SK-N-SH treated with all-trans-retinoic acid at 6 μM for 48 hours (cell line): ENCODE data around the gene CACNA1C.

ENCODE experiments used
- ATAC-seq: fragments of 200-7000 bp; cut with Tn5 transposase; 3 replicates; pipeline ENCODE4 v1.9.1; 2020; ENCODE audit warnings: mild to moderate bottlenecking, moderate library complexity
- ARNTL ChIP-seq: fragments of 450-650 bp; formaldehyde crosslinking; IDR thresholded peaks from 2 replicates; pipeline ENCODE4 v1.5.0; 2020; ENCODE audit warnings: low read depth, mild to moderate bottlenecking, moderate library complexity, borderline replicate concordance
- BACH2 ChIP-seq: fragments of 250-450 bp; sonication (Bioruptor Pico); IDR thresholded peaks from 2 replicates; pipeline ENCODE4 v1.9.0; 2021; ENCODE audit warnings: mild to moderate bottlenecking, borderline replicate concordance
- CREB5 ChIP-seq: fragments of 250-450 bp; sonication (Bioruptor Pico); IDR thresholded peaks from 2 replicates; pipeline ENCODE4 v1.5.1; 2020; ENCODE audit warnings: low read depth, mild to moderate bottlenecking, moderate library complexity
- CSRNP3 ChIP-seq: fragments of 250-450 bp; sonication (Bioruptor Pico); IDR thresholded peaks from 2 replicates; pipeline ENCODE4 v1.5.1; 2021; ENCODE audit warnings: mild to moderate bottlenecking, moderate library complexity
- GLIS3 ChIP-seq: fragments of 250-450 bp; sonication (Bioruptor Pico); IDR thresholded peaks from 2 replicates; pipeline ENCODE4 v1.5.0; 2020; ENCODE audit warnings: mild to moderate bottlenecking, moderate library complexity
- ISL1 ChIP-seq: fragments of 250-450 bp; sonication (Bioruptor Pico); IDR thresholded peaks from 2 replicates; pipeline ENCODE4 v2.1.2; 2022; ENCODE audit warnings: mild to moderate bottlenecking, moderate library complexity
- OSR1 ChIP-seq: fragments of 250-450 bp; sonication (Bioruptor Pico); IDR thresholded peaks from 2 replicates; pipeline ENCODE4 v1.8.0; 2022; ENCODE audit warnings: moderate library complexity, mild to moderate bottlenecking, inconsistent platforms
- PATZ1 ChIP-seq: fragments of 250-450 bp; sonication (Bioruptor Pico); IDR thresholded peaks from 2 replicates; pipeline ENCODE4 v1.8.0; 2020; ENCODE audit warnings: mild to moderate bottlenecking, moderate library complexity, borderline replicate concordance
- POU6F1 ChIP-seq: fragments of 250-450 bp; sonication (Bioruptor Pico); IDR thresholded peaks from 2 replicates; pipeline ENCODE4 v1.8.0; 2021; ENCODE audit warnings: low read depth, mild to moderate bottlenecking, moderate library complexity, borderline replicate concordance
- RARB ChIP-seq: fragments of 250-450 bp; sonication (Bioruptor Pico); IDR thresholded peaks from 2 replicates; pipeline ENCODE4 v1.8.0; 2021; ENCODE audit warnings: mild to moderate bottlenecking, moderate library complexity
- SNAI2 ChIP-seq: fragments of 250-450 bp; sonication (Bioruptor Pico); IDR thresholded peaks from 2 replicates; pipeline ENCODE4 v1.5.0; 2020; ENCODE audit warnings: mild to moderate bottlenecking, moderate library complexity
- TCF4 ChIP-seq: fragments of 250-450 bp; sonication (Bioruptor Pico); IDR thresholded peaks from 2 replicates; pipeline ENCODE4 v1.8.0; 2021; ENCODE audit warnings: mild to moderate bottlenecking, moderate library complexity, borderline replicate concordance
- TOX ChIP-seq: fragments of 250-450 bp; sonication (Bioruptor Pico); IDR thresholded peaks from 2 replicates; pipeline ENCODE4 v1.8.0; 2021; ENCODE audit warnings: mild to moderate bottlenecking, moderate library complexity, borderline replicate concordance
- TSHZ2 ChIP-seq: fragments of 250-450 bp; sonication (Bioruptor Pico); IDR thresholded peaks from 2 replicates; pipeline ENCODE4 v1.5.0; 2020; ENCODE audit warnings: mild to moderate bottlenecking, moderate library complexity
- ZC3H10 ChIP-seq: fragments of 250-450 bp; sonication (Bioruptor Pico); IDR thresholded peaks from 2 replicates; pipeline ENCODE4 v1.5.1; 2021; ENCODE audit warnings: mild to moderate bottlenecking, moderate library complexity
- ZFP3 ChIP-seq: fragments of 250-450 bp; sonication (Bioruptor Pico); IDR thresholded peaks from 2 replicates; pipeline ENCODE4 v1.5.0; 2020; ENCODE audit warnings: mild to moderate bottlenecking, moderate library complexity
- ZNF565 ChIP-seq: fragments of 450-650 bp; formaldehyde crosslinking; conservative IDR thresholded peaks from 2 replicates; pipeline ENCODE4 v1.5.0; 2020; ENCODE audit warnings: low read depth, mild to moderate bottlenecking, moderate library complexity
- ZNF70 ChIP-seq: fragments of 450-650 bp; formaldehyde crosslinking; IDR thresholded peaks from 2 replicates; pipeline ENCODE4 v1.5.0; 2020; ENCODE audit warnings: mild to moderate bottlenecking, moderate library complexity
- ZNF8 ChIP-seq: fragments of 450-650 bp; formaldehyde crosslinking; IDR thresholded peaks from 2 replicates; pipeline ENCODE4 v1.5.0; 2020; ENCODE audit warnings: mild to moderate bottlenecking, moderate library complexity

The CACNA1C gene

GRCh38 chr12:2627835-2628191 lies 575.0 kb downstream of the CACNA1C start:
- TF ChIP-seq ZNF8 (CRISPR knock-in tag) (no peak), ZC3H10 (CRISPR knock-in tag) (no peak), POU6F1 (CRISPR knock-in tag) (no peak), TCF4 (CRISPR knock-in tag) (no peak), RARB (no peak), ZFP3 (no peak), OSR1 (CRISPR knock-in tag) (no peak), TSHZ2 (no peak), BACH2 (CRISPR knock-in tag) (no peak), PATZ1 (CRISPR knock-in tag) (no peak), ISL1 (CRISPR knock-in tag) (no peak)
- no peak for ATAC-seq

- ATAC-seq, result no peak
- TF ChIP-seq ZFP3, result no peak
- TF ChIP-seq ZNF565, result no peak
- TF ChIP-seq TOX (CRISPR knock-in tag), result no peak
- no peak for TF ChIP-seq BACH2 (CRISPR knock-in tag)
- TF ChIP-seq RARB, result no peak
- no peak for TF ChIP-seq CREB5 (CRISPR knock-in tag)
- TF ChIP-seq POU6F1 (CRISPR knock-in tag), result no peak
- no peak for TF ChIP-seq CSRNP3
- TF ChIP-seq ISL1 (CRISPR knock-in tag), result no peak
- no peak for TF ChIP-seq ZNF70
Observed at GRCh38 chr12:2628401-2628800, 575.6 kb downstream of the CACNA1C start.

- ATAC-seq, result no peak
- TF ChIP-seq CREB5 (CRISPR knock-in tag) (no peak), GLIS3 (CRISPR knock-in tag) (no peak), ARNTL (CRISPR knock-in tag) (no peak), TCF4 (CRISPR knock-in tag) (no peak), SNAI2 (CRISPR knock-in tag) (no peak), CSRNP3 (no peak), TSHZ2 (no peak), ZNF565 (no peak), OSR1 (CRISPR knock-in tag) (no peak)
Observed at GRCh38 chr12:2629051-2629450, 576.3 kb downstream of the CACNA1C start.
